ENCODE results near the gene MPV17.

GRCh38 chr2:27294928-27295327 is 28.0 kb downstream of the MPV17 start:
- TF ChIP-seq CTCF (IDR thresholded peaks at IDR 0.05) (no peak), POLR2A (IDR thresholded peaks at IDR 0.05) (no peak)

Data from body of pancreas (tissue), 4 donors.